HG03060 (cell line): ENCODE measurements around the gene MAP7D1.
"Not testable (repeated sequence)": the region's sequence is repeated elsewhere in the genome, so short reads cannot be mapped to it uniquely, and the experiment has no call there.

Experiments
- ATAC-seq: cut with Tn5 transposase; IDR thresholded peaks from one replicate; pipeline ENCODE4 v1.9.1; 2021; ENCODE audit warnings: low read depth, moderate number of reproducible peaks; ENCODE audit not compliant: unreplicated experiment

MAP7D1 gene

GRCh38 chr1:36187800-36188593, 32.0 kb downstream of the MAP7D1 start:
- ATAC-seq = no peak

- not testable (repeated sequence) for ATAC-seq
These were observed 40.8 kb downstream of the MAP7D1 start for GRCh38 chr1:36196805-36197204.

- ATAC-seq = no peak
These were observed 42.7 kb downstream of the MAP7D1 start for GRCh38 chr1:36198641-36199040.

- ATAC-seq = no peak
These were observed 44.2 kb downstream of the MAP7D1 start for GRCh38 chr1:36199934-36200741.

GRCh38 chr1:36203027-36203553, 47.1 kb downstream of the MAP7D1 start:
- ATAC-seq = no peak

GRCh38 chr1:36203554-36204346, 47.8 kb downstream of the MAP7D1 start:
- ATAC-seq = no peak

GRCh38 chr1:36204347-36204909, 48.5 kb downstream of the MAP7D1 start:
- no peak for ATAC-seq

- no peak for ATAC-seq
These were observed 50.4 kb downstream of the MAP7D1 start for GRCh38 chr1:36206323-36206858.

- ATAC-seq = no peak
These were observed 51.4 kb downstream of the MAP7D1 start for GRCh38 chr1:36207339-36207738.

- no peak for ATAC-seq
These were observed 53.2 kb downstream of the MAP7D1 start for GRCh38 chr1:36208978-36209703.

- no peak for ATAC-seq
These were observed 55.3 kb downstream of the MAP7D1 start for GRCh38 chr1:36211307-36211706.

GRCh38 chr1:36211841-36212240, 55.9 kb downstream of the MAP7D1 start:
- no peak for ATAC-seq

- ATAC-seq = no peak
These were observed 56.8 kb downstream of the MAP7D1 start for GRCh38 chr1:36212782-36213181.

GRCh38 chr1:36217670-36218069, 61.7 kb downstream of the MAP7D1 start:
- ATAC-seq = no peak

GRCh38 chr1:36221901-36222300, 65.9 kb downstream of the MAP7D1 start:
- ATAC-seq = not testable (repeated sequence)

GRCh38 chr1:36222481-36223380, 66.8 kb downstream of the MAP7D1 start:
- no peak for ATAC-seq

- no peak for ATAC-seq
These were observed 67.5 kb downstream of the MAP7D1 start for GRCh38 chr1:36223381-36223995.

GRCh38 chr1:36223996-36224536, 68.1 kb downstream of the MAP7D1 start, which contains the start of gene THRAP3:
THRAP3 (plus strand) TSS chr1:36224443; CDS start chr1:36282564, 58,121 bp downstream.
- peak; percentile 88 for ATAC-seq
